HepG2 (cell line): ENCODE data around the gene RBBP8NL. TPM values are rescaled to one million over a fixed set of nuclear protein-coding genes. Genes with fewer than 3 reads are reported as not detected.

Experiments
- ADNP ChIP-seq: sonication (generic); formaldehyde crosslinking; IDR thresholded peaks from 2 replicates; pipeline ENCODE4 v1.4.0; 2020; ENCODE audit warnings: missing genetic modification reagents
- CBX5 ChIP-seq: sonication (generic); formaldehyde crosslinking; IDR thresholded peaks from 2 replicates; pipeline ENCODE4 v1.4.0; 2020; ENCODE audit warnings: missing genetic modification reagents, borderline replicate concordance
- FLYWCH1 ChIP-seq: sonication (generic); formaldehyde crosslinking; IDR thresholded peaks from 2 replicates; pipeline ENCODE4 v1.8.1; 2023; ENCODE audit warnings: mild to moderate bottlenecking, missing genetic modification reagents
- HDAC6 ChIP-seq: fragments of 200-600 bp; sonication (generic); IDR thresholded peaks from 2 replicates; pipeline ENCODE4 v1.7.0; 2017; ENCODE audit warnings: mild to moderate bottlenecking, antibody characterized with exemption, low read length, low read depth
- IRX3 ChIP-seq: sonication (generic); formaldehyde crosslinking; IDR thresholded peaks from 2 replicates; pipeline ENCODE4 v1.8.1; 2023; ENCODE audit warnings: mild to moderate bottlenecking, low read depth, missing genetic modification reagents, borderline replicate concordance
- MED13 ChIP-seq: sonication (generic); formaldehyde crosslinking; IDR thresholded peaks from 2 replicates; pipeline ENCODE4 v1.5.0; 2020; ENCODE audit warnings: missing genetic modification reagents
- ONECUT2 ChIP-seq: sonication (generic); formaldehyde crosslinking; IDR thresholded peaks from 2 replicates; pipeline ENCODE4 v1.4.0; 2020; ENCODE audit warnings: missing genetic modification reagents
- SRSF9 ChIP-seq: fragments of 200-400 bp; formaldehyde crosslinking; IDR thresholded peaks from 2 replicates; pipeline ENCODE4 v1.6.1; 2018; ENCODE audit warnings: borderline replicate concordance, mild to moderate bottlenecking, low read depth, low read length; ENCODE audit not compliant: insufficient read depth, poor library complexity, severe bottlenecking
- TBX2 ChIP-seq: sonication (generic); formaldehyde crosslinking; IDR thresholded peaks from 2 replicates; pipeline ENCODE4 v1.5.0; 2020; ENCODE audit warnings: missing genetic modification reagents, mild to moderate bottlenecking, borderline replicate concordance
- ZNF230 ChIP-seq: sonication (generic); formaldehyde crosslinking; IDR thresholded peaks from 2 replicates; pipeline ENCODE4 v1.4.0; 2020; ENCODE audit warnings: mild to moderate bottlenecking, missing genetic modification reagents
- ZNF615 ChIP-seq: sonication (generic); formaldehyde crosslinking; IDR thresholded peaks from 2 replicates; pipeline ENCODE4 v1.5.0; 2020; ENCODE audit warnings: mild to moderate bottlenecking, missing genetic modification reagents, borderline replicate concordance
- polyA plus RNA-seq, 8 experiments: library from polyadenylated mRNA; depleted of rRNA in 3 of 8; stranded (reverse) in 7 of 8; unstranded in 1 of 8; fragments of >200 nt; fragmentation: Illumina TruSeq in 4 of 8; extraction: Trizol in 4 of 8; gene quantifications; 2 replicates each; pipeline versions ENCODE4 v1.2.1 to v1.2.3, GENCODE V29; 2011 to 2016; ENCODE audit warnings: low read depth in 4 of 8, missing spikeins in 1 of 8, mixed read lengths in 1 of 8; ENCODE audit not compliant: insufficient read depth in 1 of 8
- total RNA-seq, 5 experiments: library from RNA; depleted of rRNA; stranded (reverse); fragments of >200 nt; fragmentation: Illumina TruSeq; extraction: Trizol; gene quantifications; 2 replicates each; pipeline ENCODE4 v1.2.3, GENCODE V29; 2016; ENCODE audit warnings: low read depth in 1 of 5
- TF ChIP-seq, protein P1 (sequence below): sonication (generic); formaldehyde crosslinking; IDR thresholded peaks from 2 replicates; pipeline ENCODE4 v1.4.0; 2020; ENCODE audit warnings: missing genetic modification reagents
- TF ChIP-seq, protein P2 (sequence below): sonication (generic); formaldehyde crosslinking; IDR thresholded peaks from 2 replicates; pipeline ENCODE4 v1.4.0; 2020; ENCODE audit warnings: low read depth, missing genetic modification reagents
- TF ChIP-seq, protein P3 (sequence below): sonication (generic); formaldehyde crosslinking; IDR thresholded peaks from 2 replicates; pipeline ENCODE4 v1.8.1; 2023; ENCODE audit warnings: mild to moderate bottlenecking, inconsistent platforms, moderate library complexity, missing genetic modification reagents, borderline replicate concordance
- TF ChIP-seq, protein P4 (sequence below): sonication (generic); formaldehyde crosslinking; IDR thresholded peaks from 2 replicates; pipeline ENCODE4 v1.4.0; 2020; ENCODE audit warnings: low read depth, mild to moderate bottlenecking, missing genetic modification reagents

RBBP8NL gene
- total and polyA plus RNA-seq, 2 of the 13 experiments (the other 11 are each of a cell fraction or from before 2014, with no cell fraction given), result 0.69 to 0.86 TPM

DNA sequence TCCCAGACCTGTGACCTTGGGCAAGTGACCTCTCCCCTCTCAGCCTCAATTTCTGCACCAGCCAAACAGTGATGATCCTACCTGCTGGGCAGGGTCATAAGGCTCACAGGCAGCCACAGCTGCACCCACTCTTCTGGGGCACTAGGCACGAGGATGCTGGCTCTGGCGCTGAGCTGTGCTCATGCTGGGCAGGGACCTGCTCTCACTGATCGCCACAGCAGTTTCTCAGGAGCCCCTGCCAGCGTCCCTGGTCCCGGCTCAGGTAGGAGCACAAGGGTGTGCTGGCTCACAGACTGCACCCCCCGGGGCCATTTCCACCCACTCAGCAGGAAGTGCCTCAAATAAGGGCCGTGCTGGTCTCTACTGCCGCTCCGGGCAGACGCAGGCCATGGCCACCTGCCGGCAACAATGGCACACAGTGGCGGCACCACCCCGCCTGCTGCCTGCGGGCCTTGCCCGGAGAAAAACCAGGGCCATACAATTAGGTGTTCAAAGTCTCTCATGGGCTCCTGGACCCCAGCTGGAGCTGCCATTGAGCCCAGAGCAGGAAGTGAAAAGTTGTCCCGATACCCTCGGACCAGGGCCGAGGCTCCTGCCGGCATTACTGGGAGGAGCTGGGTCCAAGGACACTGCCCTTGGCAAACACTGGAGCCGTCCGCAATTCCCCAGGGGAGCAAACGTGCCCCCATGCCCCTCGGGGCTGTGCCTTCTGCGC is 15.7 kb downstream of the RBBP8NL start (continued):
- TF ChIP-seq ZNF615 (no peak), IRX3 (CRISPR knock-in tag) (peak; percentile 88), TBX2 (CRISPR knock-in tag) (no peak; the same call in 1 of the 2 replicates), CBX5 (CRISPR knock-in tag) (0 out of 2 replicates have a peak, but pooled peaks have one; percentile 21), HDAC6 (no peak), ONECUT2 (CRISPR knock-in tag) (no peak), MED13 (CRISPR knock-in tag) (peak; percentile 53; the same call in 1 of the 2 replicates), ZNF230 (CRISPR knock-in tag) (peak; percentile 85; the same call in 1 of the 2 replicates), SRSF9 (no peak), ADNP (no peak), FLYWCH1 (CRISPR knock-in tag) (no peak)
- TF ChIP-seq, protein P1, sequence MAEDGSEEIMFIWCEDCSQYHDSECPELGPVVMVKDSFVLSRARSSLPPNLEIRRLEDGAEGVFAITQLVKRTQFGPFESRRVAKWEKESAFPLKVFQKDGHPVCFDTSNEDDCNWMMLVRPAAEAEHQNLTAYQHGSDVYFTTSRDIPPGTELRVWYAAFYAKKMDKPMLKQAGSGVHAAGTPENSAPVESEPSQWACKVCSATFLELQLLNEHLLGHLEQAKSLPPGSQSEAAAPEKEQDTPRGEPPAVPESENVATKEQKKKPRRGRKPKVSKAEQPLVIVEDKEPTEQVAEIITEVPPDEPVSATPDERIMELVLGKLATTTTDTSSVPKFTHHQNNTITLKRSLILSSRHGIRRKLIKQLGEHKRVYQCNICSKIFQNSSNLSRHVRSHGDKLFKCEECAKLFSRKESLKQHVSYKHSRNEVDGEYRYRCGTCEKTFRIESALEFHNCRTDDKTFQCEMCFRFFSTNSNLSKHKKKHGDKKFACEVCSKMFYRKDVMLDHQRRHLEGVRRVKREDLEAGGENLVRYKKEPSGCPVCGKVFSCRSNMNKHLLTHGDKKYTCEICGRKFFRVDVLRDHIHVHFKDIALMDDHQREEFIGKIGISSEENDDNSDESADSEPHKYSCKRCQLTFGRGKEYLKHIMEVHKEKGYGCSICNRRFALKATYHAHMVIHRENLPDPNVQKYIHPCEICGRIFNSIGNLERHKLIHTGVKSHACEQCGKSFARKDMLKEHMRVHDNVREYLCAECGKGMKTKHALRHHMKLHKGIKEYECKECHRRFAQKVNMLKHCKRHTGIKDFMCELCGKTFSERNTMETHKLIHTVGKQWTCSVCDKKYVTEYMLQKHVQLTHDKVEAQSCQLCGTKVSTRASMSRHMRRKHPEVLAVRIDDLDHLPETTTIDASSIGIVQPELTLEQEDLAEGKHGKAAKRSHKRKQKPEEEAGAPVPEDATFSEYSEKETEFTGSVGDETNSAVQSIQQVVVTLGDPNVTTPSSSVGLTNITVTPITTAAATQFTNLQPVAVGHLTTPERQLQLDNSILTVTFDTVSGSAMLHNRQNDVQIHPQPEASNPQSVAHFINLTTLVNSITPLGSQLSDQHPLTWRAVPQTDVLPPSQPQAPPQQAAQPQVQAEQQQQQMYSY (CRISPR knock-in tag), result no peak
- TF ChIP-seq, protein P2, sequence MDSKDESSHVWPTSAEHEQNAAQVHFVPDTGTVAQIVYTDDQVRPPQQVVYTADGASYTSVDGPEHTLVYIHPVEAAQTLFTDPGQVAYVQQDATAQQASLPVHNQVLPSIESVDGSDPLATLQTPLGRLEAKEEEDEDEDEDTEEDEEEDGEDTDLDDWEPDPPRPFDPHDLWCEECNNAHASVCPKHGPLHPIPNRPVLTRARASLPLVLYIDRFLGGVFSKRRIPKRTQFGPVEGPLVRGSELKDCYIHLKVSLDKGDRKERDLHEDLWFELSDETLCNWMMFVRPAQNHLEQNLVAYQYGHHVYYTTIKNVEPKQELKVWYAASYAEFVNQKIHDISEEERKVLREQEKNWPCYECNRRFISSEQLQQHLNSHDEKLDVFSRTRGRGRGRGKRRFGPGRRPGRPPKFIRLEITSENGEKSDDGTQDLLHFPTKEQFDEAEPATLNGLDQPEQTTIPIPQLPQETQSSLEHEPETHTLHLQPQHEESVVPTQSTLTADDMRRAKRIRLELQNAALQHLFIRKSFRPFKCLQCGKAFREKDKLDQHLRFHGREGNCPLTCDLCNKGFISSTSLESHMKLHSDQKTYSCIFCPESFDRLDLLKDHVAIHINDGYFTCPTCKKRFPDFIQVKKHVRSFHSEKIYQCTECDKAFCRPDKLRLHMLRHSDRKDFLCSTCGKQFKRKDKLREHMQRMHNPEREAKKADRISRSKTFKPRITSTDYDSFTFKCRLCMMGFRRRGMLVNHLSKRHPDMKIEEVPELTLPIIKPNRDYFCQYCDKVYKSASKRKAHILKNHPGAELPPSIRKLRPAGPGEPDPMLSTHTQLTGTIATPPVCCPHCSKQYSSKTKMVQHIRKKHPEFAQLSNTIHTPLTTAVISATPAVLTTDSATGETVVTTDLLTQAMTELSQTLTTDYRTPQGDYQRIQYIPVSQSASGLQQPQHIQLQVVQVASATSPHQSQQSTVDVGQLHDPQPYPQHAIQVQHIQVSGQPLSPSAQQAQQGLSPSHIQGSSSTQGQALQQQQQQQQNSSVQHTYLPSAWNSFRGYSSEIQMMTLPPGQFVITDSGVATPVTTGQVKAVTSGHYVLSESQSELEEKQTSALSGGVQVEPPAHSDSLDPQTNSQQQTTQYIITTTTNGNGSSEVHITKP (CRISPR knock-in tag), result 0 out of 2 replicates have a peak, but pooled peaks have one; percentile 1
- TF ChIP-seq, protein P3, sequence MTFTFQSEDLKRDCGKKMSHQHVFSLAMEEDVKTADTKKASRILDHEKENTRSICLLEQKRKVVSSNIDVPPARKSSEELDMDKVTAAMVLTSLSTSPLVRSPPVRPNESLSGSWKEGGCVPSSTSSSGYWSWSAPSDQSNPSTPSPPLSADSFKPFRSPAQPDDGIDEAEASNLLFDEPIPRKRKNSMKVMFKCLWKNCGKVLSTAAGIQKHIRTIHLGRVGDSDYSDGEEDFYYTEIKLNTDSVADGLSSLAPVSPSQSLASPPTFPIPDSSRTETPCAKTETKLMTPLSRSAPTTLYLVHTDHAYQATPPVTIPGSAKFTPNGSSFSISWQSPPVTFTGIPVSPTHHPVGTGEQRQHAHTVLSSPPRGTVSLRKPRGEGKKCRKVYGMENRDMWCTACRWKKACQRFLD (CRISPR knock-in tag), result peak; percentile 73; the same call in 1 of the 2 replicates
- TF ChIP-seq, protein P4, sequence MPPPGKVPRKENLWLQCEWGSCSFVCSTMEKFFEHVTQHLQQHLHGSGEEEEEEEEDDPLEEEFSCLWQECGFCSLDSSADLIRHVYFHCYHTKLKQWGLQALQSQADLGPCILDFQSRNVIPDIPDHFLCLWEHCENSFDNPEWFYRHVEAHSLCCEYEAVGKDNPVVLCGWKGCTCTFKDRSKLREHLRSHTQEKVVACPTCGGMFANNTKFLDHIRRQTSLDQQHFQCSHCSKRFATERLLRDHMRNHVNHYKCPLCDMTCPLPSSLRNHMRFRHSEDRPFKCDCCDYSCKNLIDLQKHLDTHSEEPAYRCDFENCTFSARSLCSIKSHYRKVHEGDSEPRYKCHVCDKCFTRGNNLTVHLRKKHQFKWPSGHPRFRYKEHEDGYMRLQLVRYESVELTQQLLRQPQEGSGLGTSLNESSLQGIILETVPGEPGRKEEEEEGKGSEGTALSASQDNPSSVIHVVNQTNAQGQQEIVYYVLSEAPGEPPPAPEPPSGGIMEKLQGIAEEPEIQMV (CRISPR knock-in tag), result no peak
